Measurements from ENCODE around the gene C15orf39. TPM values are rescaled to one million over a fixed set of nuclear protein-coding genes. Genes with fewer than 3 reads are reported as not detected.
A peak's percentile ranks its signal among the peaks of the same experiment; 100 is the strongest.
"Not testable (repeated sequence)": the region's sequence is repeated elsewhere in the genome, so short reads cannot be mapped to it uniquely, and the experiment has no call there.

The C15orf39 gene
- total RNA-seq, 1 donor from 2014 or later: 15.8 TPM

GRCh38 chr15:75235760-75236729 lies 34.4 kb downstream of the C15orf39 start:
- intact Hi-C loops (cut with DNase I): no loop called here

GRCh38 chr15:75237316-75237982 lies 35.8 kb downstream of the C15orf39 start:
- DNase-seq (no peak), ATAC-seq (ENCODE audit: poor library complexity) (no peak)
- intact Hi-C loops (cut with DNase I): no loop called here

More at GRCh38 chr15:75235760-75236729, 34.4 kb downstream of the C15orf39 start:
- peak; percentile 66 for DNase-seq
- peak; percentile 87 for ATAC-seq (ENCODE audit: poor library complexity)

GRCh38 chr15:75238150-75238549 lies 36.5 kb downstream of the C15orf39 start:
- intact Hi-C loops (cut with DNase I): no loop called here
- no peak for DNase-seq

GRCh38 chr15:75245741-75246140 lies 44.1 kb downstream of the C15orf39 start:
- intact Hi-C loops (cut with DNase I); DNase-seq; ATAC-seq (ENCODE audit: poor library complexity): not testable (repeated sequence)

More at GRCh38 chr15:75238150-75238549, 36.5 kb downstream of the C15orf39 start:
- ATAC-seq (ENCODE audit: poor library complexity): no peak

- DNase-seq; intact Hi-C loops (cut with DNase I); ATAC-seq (ENCODE audit: poor library complexity): not testable (repeated sequence)
Measured at GRCh38 chr15:75248991-75249390, 47.3 kb downstream of the C15orf39 start.

GRCh38 chr15:75249726-75250125 lies 48.0 kb downstream of the C15orf39 start:
- no peak for ATAC-seq (ENCODE audit: poor library complexity)
- intact Hi-C loops (cut with DNase I): no loop called here
- no peak for DNase-seq

GRCh38 chr15:75251343-75251742 lies 49.7 kb downstream of the C15orf39 start:
- ATAC-seq (ENCODE audit: poor library complexity); DNase-seq; intact Hi-C loops (cut with DNase I): not testable (repeated sequence)

GRCh38 chr15:75252285-75252684 lies 50.6 kb downstream of the C15orf39 start:
- ATAC-seq (ENCODE audit: poor library complexity); DNase-seq; intact Hi-C loops (cut with DNase I): not testable (repeated sequence)

GRCh38 chr15:75258034-75258433 lies 56.4 kb downstream of the C15orf39 start, which contains the start of gene GOLGA6C:
Gene GOLGA6C (plus strand): TSS chr15:75258334. CDS start chr15:75258599, 265 bp downstream.
- intact Hi-C loops (cut with DNase I); ATAC-seq (ENCODE audit: poor library complexity); DNase-seq: not testable (repeated sequence)

GRCh38 chr15:75258620-75259343 lies 57.1 kb downstream of the C15orf39 start:
- DNase-seq; ATAC-seq (ENCODE audit: poor library complexity); intact Hi-C loops (cut with DNase I): not testable (repeated sequence)

- intact Hi-C loops (cut with DNase I); ATAC-seq (ENCODE audit: poor library complexity); DNase-seq: not testable (repeated sequence)
Measured at GRCh38 chr15:75259873-75260272, 58.2 kb downstream of the C15orf39 start.

Other genes starting within 250 kb of the C15orf39 start
- 3.4 TPM for gene RPP25, start 245.1 kb upstream of the C15orf39 start, total RNA-seq
- 1.2 TPM for gene SCAMP5, start 206.3 kb upstream of the C15orf39 start, total RNA-seq
- 5.5 TPM for gene PPCDC, start 178.3 kb upstream of the C15orf39 start, total RNA-seq
- gene GOLGA6C, start 56.5 kb downstream of the C15orf39 start, total RNA-seq: not detected
- not detected for gene GOLGA6D, start 81.0 kb downstream of the C15orf39 start, total RNA-seq
- 40.7 TPM for gene COMMD4, start 134.2 kb downstream of the C15orf39 start, total RNA-seq
- gene NEIL1, start 145.2 kb downstream of the C15orf39 start, total RNA-seq: 9.7 TPM
- gene MAN2C1, start 166.7 kb downstream of the C15orf39 start, total RNA-seq: 94.7 TPM
- gene SIN3A, start 249.8 kb downstream of the C15orf39 start, total RNA-seq: 25.4 TPM

Data from Right ventricle myocardium superior (tissue), 1 donor.